RWPE1 (cell line): Measurements from ENCODE around the gene AGFG2.
"Not testable (repeated sequence)": the region's sequence is repeated elsewhere in the genome, so short reads cannot be mapped to it uniquely, and the experiment has no call there.

Experiments used
- CTCF ChIA-PET: fragments of 350-600 bp; sonication (Branson Sonifier 250); formaldehyde crosslinking; extraction: SDS; loops from one replicate; lab custom pipeline; 2021; lab: Yijun Ruan, JAX
- POLR2A ChIA-PET: fragments of 400-600 bp; formaldehyde crosslinking; extraction: SDS; loops from one replicate; lab custom pipeline; 2020; ENCODE audit warnings: antibody characterized with exemption; ENCODE audit not compliant: low non-redundant PET; lab: Yijun Ruan, JAX
- DNase-seq: peaks from one replicate; pipeline ENCODE4 v3.0.0; 2012; ENCODE audit warnings: low spot score
- H3K27ac ChIP-seq: fragments of 450-650 bp; 2 replicates; pipeline ENCODE4 v1.5.1; 2017
- TF ChIP-seq, protein P1 (sequence below): fragments of 450-650 bp; conservative IDR thresholded peaks from 2 replicates; pipeline ENCODE4 v1.5.1; 2017; ENCODE audit warnings: low read depth, mild to moderate bottlenecking

AGFG2 gene

DNA sequence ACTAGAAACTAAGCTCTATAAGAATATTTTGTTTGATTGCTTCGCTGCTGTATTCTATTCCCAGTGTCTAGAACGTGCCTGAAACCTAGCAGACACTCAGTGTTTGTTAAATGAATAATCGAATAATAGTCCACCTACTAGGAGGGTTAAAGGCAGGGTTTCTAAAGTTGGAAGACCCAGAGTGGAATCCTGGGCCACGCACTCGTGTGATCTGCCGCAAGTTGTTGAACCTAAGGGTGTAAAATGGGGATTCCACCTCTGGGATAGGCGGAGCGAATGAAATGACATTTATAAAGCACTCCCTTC, 702 bp upstream of the AGFG2 start:
- CTCF ChIA-PET: no interaction called here

DNA sequence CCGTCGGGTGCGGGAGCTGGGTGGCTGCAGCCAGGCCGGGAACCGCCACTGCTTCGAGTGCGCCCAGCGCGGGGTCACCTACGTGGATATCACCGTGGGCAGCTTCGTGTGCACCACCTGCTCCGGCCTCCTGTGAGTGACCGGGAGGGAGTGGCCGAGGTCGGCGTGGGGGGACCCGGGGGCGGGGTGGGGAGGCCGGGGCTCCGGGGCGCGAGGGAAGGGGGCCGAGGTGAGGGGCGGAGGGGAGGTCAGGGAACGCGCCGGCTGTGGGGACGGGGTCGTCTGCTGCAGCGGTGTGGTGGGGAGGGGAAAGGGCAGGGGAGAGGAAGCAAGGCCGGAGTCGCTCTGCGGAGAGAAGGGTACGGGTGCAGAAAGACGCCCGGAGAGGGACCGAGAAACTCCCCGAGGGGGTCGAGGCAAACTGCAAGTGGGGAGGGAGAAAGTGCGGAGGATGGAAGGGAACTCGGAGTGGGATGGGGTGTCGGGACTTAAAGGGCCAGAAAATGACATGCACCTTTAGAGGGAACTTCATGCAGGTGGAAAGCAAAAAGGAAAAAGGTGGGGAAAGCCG, 518 bp downstream of the AGFG2 start:
- peak overlapping the region; percentile 75 for H3K27ac ChIP-seq
- TF ChIP-seq, protein P1, sequence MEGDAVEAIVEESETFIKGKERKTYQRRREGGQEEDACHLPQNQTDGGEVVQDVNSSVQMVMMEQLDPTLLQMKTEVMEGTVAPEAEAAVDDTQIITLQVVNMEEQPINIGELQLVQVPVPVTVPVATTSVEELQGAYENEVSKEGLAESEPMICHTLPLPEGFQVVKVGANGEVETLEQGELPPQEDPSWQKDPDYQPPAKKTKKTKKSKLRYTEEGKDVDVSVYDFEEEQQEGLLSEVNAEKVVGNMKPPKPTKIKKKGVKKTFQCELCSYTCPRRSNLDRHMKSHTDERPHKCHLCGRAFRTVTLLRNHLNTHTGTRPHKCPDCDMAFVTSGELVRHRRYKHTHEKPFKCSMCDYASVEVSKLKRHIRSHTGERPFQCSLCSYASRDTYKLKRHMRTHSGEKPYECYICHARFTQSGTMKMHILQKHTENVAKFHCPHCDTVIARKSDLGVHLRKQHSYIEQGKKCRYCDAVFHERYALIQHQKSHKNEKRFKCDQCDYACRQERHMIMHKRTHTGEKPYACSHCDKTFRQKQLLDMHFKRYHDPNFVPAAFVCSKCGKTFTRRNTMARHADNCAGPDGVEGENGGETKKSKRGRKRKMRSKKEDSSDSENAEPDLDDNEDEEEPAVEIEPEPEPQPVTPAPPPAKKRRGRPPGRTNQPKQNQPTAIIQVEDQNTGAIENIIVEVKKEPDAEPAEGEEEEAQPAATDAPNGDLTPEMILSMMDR: no peak
- ChIA-PET CTCF (interaction anchor here (0.5 to 0.6 kb wide), 2 partner anchors 40 to 186 kb away, joined by 3 to 5 read pairs; no protein-coding TSS in a partner anchor), POLR2A (interaction anchor here (0.5 to 0.6 kb wide), 4 partner anchors 36 to 1568 kb away, joined by 3 to 5 read pairs (median 4); no protein-coding TSS in a partner anchor)
- no peak for DNase-seq

More for the DNA sequence above, 702 bp upstream of the AGFG2 start:
- DNase-seq: peak; percentile 29
- POLR2A ChIA-PET: no interaction called here
- TF ChIP-seq, protein P1: no peak
- peak overlapping the region; percentile 75 for H3K27ac ChIP-seq

DNA sequence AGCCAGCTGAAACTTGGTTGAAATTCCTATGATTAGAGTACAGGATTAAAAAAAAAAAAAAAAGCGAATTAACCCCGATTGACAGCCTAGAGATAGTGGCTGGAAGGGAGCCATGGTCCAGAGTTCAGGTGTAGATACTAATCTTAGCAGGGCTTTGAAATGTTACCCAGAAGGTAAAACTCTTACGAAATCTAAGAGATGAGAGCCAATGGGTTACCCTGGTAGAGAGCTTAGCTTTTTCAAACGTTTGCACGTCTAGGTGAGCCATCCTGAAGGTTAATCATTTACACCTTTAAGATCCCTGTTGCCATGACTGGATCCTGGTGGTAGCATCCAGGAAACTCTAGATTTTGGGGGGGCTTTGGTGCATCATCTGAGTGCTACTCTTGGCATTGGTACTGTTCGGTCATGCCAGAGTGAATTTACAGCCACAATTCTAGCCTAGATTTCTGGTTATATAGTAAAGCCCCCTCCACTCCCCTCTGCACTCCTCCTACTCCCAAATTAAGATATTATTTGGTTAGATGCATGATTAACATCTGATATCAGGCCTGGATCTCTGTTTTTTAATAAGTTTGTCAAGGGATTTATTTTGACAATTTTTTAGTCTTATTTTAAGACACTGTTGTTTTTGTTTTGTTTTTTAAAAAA, 1.2 kb downstream of the AGFG2 start:
- TF ChIP-seq, protein P1: no peak
- ChIA-PET POLR2A (interaction anchor here (0.6 kb wide), 2 partner anchors 121 to 1567 kb away, joined by 3 to 5 read pairs; no protein-coding TSS in a partner anchor), CTCF (no interaction called here)
- peak overlapping the region; percentile 75 for H3K27ac ChIP-seq
- DNase-seq: no peak

DNA sequence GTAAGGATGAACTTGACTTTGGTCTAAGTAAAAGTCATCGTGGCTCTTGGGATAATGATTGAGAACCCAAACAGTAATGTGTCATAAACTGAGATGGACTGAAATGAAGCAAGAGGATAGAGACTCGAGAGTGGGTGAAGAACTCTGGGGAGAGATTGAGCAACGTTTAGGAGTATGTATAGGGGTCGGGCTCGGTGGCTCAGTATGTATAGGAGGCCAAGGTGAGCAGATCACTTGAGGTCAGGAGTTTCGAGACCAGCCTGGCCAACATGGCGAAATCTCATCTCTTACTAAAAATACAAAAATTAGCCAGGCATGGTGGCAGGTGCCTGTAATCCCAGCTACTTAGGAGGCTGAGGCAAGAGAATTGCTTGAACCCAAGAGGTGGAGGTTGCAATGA, 2.3 kb downstream of the AGFG2 start:
- CTCF ChIA-PET, DNase-seq, POLR2A ChIA-PET, H3K27ac ChIP-seq: not testable (repeated sequence)

DNA sequence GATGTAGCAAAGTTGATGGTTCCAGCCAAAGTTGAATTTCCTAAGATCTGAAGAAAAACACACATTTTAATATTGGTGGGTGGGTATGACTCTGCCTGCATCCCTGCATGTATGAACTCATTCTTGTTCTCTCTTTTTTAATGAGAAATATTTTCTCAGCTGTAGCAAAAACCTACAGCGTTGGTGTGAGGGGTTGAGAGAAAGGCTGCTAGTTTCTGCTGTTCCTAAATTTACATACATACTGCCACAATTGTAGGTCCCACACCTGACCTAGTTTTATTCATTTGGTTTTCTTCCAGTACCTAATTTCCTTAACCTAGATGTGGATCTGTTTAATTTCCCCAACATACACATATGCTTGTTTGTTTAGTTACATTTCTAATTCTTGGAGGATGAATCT, 4.6 kb downstream of the AGFG2 start:
- TF ChIP-seq, protein P1: no peak
- CTCF ChIA-PET: interaction anchor here (0.6 to 2.0 kb wide), 4 partner anchors 16 to 83 kb away, joined by 3 to 7 read pairs (median 6); no protein-coding TSS in a partner anchor

DNA sequence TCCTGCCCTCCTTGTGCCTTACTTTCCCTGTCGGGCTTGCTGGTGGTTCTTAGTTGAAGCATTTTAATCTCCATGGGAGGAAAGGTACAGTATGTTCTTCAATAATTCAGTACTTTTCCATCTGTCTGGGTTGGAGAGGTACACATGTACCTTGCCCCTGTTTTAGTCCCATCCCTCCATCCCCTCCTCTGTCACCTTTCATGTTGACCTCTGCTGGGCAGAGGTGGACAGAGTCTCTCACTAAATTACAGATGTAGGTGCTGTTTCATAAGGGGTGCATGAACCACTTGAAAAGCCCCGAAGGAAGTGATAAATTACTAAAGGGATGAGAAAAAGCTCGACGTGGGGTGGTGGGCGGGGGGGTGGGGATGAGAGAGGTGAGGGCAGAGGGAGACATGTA, 5.4 kb downstream of the AGFG2 start:
- CTCF ChIA-PET: interaction anchor here (0.6 to 2.0 kb wide), 2 partner anchors 15 to 82 kb away, joined by 3 to 7 read pairs; no protein-coding TSS in a partner anchor
- DNase-seq: no peak
- POLR2A ChIA-PET: no interaction called here
- peak overlapping the region; percentile 94 for H3K27ac ChIP-seq
- TF ChIP-seq, protein P1: no peak

More for the DNA sequence above, 4.6 kb downstream of the AGFG2 start:
- POLR2A ChIA-PET: no interaction called here
- no peak overlapping the region for H3K27ac ChIP-seq
- no peak for DNase-seq

DNA sequence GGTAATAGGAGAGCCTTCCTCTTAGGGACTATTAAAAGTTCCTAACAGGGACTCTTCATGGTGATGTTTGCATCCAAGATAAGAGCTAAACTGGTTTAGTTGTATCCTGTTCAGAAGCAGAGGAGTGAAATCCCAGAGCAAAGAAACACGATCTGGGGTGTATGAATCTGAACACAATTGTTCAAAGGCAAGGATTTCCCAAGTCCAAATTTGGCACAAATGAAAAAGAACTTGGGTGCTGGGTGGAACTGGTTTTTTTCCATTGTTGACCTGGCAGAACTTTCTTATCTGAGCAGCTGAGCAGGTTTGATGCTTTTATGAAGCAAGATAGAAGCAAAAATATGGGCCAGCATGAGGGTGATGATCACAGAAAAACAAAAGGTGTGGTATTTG, 6.0 kb downstream of the AGFG2 start:
- TF ChIP-seq, protein P1: no peak
- peak overlapping the region; percentile 94 for H3K27ac ChIP-seq

More for the DNA sequence above, 6.0 kb downstream of the AGFG2 start:
- ChIA-PET CTCF (interaction anchor here (2.0 kb wide), 1 partner anchor 15 kb away, joined by 7 read pairs; no protein-coding TSS in a partner anchor), POLR2A (no interaction called here)
- DNase-seq: no peak
